IPS-15b (cell line): ENCODE results near the gene MIA.

Experiments
- H3K27me3 ChIP-seq: one replicate; pipeline ENCODE4 v1.6.1; 2013; ENCODE audit warnings: low read length; ENCODE audit not compliant: control insufficient read depth, insufficient read depth
- H3K36me3 ChIP-seq: one replicate; pipeline ENCODE4 v1.6.1; 2013; ENCODE audit warnings: low read length; ENCODE audit not compliant: control insufficient read depth, insufficient read depth
- H3K4me1 ChIP-seq: one replicate; pipeline ENCODE4 v1.6.1; 2013; ENCODE audit warnings: mild to moderate bottlenecking, low read length; ENCODE audit not compliant: control insufficient read depth, insufficient read depth
- H3K4me3 ChIP-seq: one replicate; pipeline ENCODE4 v1.5.1; 2013; ENCODE audit warnings: low read depth, low read length
- H3K9ac ChIP-seq: one replicate; pipeline ENCODE4 v1.6.1; 2013; ENCODE audit warnings: low read depth, mild to moderate bottlenecking, low read length
- H3K9me3 ChIP-seq: one replicate; pipeline ENCODE4 v1.6.1; 2013; ENCODE audit warnings: mild to moderate bottlenecking, low read length; ENCODE audit not compliant: control insufficient read depth, insufficient read depth

The MIA gene

DNA sequence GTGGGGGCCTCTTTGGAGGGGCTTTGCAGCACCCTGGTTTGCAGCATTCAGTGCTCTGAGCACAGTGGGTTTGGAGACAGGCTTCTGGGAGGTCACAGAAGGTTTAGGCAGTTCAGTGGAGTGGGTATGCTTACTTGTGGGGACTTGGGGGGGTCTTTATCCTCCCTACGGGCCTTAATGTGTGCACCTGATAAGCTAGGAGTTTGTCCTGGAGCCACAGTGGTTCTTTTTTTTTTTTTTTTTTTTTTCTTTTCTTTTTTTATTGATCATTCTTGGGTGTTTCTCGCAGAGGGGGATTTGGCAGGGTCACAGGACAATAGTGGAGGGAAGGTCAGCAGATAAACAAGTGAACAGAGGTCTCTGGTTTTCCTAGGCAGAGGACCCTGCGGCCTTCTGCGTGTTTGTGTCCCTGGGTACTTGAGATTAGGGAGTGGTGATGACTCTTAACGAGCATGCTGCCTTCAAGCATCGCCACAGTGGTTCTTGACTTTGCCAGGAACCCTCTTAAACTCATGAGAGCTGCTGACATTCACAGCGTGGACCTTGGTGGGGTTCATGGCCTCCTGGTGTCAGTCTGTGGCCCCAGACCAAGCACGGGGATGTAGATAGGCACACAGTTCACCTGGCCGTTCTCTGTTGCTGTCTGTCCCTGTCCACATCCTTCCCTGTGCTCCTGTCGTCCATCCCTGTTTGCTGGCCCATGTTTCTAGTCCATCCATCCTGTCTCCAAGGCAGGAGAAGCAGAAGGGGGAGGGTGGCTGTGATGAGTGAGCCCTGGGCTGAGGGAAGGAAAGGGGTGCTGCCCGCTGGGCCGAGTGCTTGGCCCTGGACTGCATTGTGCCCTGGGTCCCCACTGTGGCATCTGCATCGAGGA lies 26.3 kb downstream of the MIA start:
- peaks cover 29% of the 10 kb centered on the region for H3K4me1 ChIP-seq
- peak overlapping the region; percentile 32 for H3K4me3 ChIP-seq
- H3K9ac ChIP-seq = no peak overlapping the region
- peaks cover 43% of the 10 kb centered on the region for H3K36me3 ChIP-seq
- H3K9me3 ChIP-seq = no peaks in the 10 kb centered on the region
- no peaks in the 10 kb centered on the region for H3K27me3 ChIP-seq

DNA sequence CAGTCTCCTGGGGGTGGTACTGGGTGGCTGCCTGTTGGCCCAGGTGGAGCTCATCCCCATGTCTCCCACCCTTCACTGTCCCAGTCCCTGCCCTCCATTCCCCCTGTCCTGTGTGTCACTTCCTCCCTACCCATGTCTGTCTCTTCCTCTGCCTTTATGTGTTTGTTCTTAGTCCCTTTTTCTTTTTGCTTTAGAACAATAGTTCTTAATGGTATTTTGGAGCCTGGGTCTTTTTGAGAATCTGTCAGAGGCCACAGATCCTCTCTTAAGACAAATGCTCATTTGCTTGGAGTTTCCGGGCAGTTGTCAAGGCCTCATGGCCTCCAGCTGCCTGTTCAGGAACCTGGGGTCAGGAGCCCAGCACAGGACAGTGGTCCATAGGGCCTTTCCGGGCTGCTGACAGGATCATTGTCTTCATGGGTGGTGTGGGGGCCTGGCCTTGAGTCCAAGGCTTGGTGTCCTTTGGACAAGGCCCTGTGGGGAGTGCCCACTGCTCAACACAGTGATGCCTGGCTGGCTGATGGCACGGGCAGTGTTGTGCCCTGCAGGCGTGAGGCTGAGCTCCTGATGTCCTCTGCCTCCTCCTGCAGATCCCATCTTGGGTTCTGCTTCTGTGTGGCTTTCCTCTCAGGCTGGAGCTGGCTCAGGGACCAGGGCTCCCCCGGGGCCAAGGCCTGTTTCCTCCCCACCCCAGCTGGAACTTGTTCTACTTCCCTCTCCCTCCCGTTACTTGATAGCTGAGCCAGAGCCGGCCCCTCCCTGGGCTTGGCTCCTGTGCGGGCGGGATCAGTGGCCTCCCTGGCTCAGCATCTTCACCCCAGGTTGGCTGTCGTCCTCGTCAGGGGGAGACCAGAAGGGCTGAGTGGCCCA lies 27.2 kb downstream of the MIA start:
- Histone ChIP-seq H3K36me3 (peaks cover 49% of the 10 kb centered on the region), H3K9ac (no peak overlapping the region), H3K27me3 (no peaks in the 10 kb centered on the region), H3K4me3 (peak overlapping the region; percentile 18), H3K9me3 (no peaks in the 10 kb centered on the region), H3K4me1 (peaks cover 34% of the 10 kb centered on the region)

DNA sequence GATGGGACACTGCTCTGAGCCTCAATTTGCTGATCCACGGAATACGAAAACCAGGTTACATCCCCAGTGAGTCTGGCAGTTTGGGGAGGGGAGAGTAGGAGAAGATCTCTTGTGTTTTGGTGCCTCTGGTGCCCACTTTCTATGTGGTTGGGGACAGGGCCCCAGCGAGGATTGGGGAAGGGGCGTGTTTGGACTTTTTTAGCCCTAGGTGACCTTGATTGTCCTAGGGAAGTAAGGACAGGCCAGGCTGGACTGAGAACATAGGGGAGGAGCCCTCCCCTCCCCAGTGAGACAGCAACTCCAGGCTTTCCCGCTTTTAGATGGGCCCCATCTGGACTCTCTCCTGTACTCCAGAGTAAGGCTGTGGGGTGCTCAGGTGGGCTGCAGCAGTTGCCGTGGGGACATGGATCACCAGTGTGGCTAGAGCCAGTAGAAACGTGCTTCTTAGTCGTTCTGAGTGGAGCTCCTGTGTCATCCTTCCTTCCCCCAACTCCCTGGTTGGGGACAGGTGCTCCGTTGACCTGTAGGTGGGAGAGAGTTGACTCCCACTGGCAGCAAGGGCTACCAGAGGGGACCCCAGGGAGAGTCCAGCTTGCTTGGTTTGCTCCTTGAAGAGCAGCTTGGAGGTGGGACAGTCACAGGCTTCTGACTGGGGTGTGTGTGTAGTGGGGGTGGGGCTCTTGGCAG lies 28.0 kb downstream of the MIA start:
- Histone ChIP-seq H3K4me1 (peaks cover 35% of the 10 kb centered on the region), H3K9ac (peak overlapping the region; percentile 47), H3K27me3 (no peaks in the 10 kb centered on the region), H3K9me3 (no peaks in the 10 kb centered on the region), H3K36me3 (peaks cover 56% of the 10 kb centered on the region), H3K4me3 (peak overlapping the region; percentile 18)

DNA sequence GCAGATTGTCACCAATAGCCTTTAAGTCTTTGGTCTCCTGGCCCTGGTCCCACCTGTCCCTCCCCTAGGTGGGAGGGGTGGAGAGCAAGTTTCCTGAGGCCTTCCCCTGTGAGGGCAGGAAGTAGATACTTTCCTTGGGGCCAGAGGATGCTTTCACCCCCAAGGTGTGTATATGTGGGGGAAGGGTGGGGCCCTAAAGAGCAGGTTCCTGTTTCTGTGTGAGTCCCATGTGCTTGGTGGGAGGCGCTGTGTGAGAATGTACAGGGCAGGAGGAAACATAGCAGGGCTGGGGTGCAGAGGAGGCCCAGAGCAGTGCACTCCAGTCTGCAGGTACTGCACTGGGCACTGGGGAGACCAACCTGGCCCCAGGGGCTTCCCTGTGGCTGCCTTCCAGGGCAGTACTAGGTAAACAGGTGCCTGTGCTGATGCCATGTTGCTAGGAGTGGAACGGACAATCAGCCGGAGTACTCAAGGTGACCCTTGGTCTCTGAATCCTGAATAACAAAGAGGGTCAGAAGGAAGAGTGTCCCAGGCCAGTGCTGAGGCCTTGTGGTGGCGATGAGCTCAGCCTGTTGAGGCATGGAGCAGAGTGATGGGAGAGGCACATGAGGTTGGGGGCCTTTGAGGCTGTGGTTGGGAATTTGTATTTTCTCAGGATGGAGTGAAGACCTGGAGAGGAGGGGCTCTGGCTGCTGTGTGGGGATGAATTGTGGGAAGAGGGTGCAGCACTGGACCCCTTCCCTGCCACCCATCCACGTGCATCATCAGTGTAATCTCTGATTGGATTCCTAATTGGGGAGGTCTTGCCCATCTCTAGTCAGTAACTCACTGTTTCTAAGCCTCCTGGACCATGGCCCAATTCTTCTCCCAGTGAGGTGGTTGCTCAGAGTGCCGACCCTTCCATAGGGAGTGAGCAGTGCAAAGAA lies 28.8 kb downstream of the MIA start:
- H3K27me3 ChIP-seq = no peaks in the 10 kb centered on the region
- H3K9ac ChIP-seq = peak overlapping the region; percentile 47
- peaks cover 60% of the 10 kb centered on the region for H3K36me3 ChIP-seq
- H3K4me1 ChIP-seq = peaks cover 35% of the 10 kb centered on the region
- peak overlapping the region; percentile 18 for H3K4me3 ChIP-seq
- no peaks in the 10 kb centered on the region for H3K9me3 ChIP-seq

DNA sequence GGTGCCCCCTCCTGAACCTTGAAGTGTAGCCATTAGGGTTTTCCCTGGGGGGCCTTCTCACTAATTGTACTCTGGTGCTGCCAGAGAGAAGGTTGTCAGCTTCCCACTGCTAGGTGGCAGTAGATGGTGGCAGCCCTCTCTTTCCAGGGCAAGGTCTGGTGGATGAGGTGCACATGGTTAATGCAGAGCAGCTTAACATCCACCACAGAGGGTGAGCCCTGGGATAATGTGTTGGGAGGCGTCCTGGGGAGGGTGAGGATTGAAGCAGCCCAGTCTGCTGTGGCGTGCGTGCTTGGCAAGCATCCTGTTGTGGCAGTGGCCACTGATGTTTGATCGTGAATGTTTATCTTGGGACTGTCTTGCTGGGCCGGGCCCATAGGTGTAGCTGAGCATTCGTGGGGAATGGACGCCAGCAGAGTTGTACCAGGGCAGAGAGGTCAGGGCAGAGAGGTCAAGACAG lies 29.5 kb downstream of the MIA start:
- no peak overlapping the region for H3K4me3 ChIP-seq
- H3K9ac ChIP-seq = no peak overlapping the region
- H3K9me3 ChIP-seq = no peaks in the 10 kb centered on the region
- no peaks in the 10 kb centered on the region for H3K27me3 ChIP-seq
- H3K4me1 ChIP-seq = peaks cover 35% of the 10 kb centered on the region
- H3K36me3 ChIP-seq = peaks cover 65% of the 10 kb centered on the region

DNA sequence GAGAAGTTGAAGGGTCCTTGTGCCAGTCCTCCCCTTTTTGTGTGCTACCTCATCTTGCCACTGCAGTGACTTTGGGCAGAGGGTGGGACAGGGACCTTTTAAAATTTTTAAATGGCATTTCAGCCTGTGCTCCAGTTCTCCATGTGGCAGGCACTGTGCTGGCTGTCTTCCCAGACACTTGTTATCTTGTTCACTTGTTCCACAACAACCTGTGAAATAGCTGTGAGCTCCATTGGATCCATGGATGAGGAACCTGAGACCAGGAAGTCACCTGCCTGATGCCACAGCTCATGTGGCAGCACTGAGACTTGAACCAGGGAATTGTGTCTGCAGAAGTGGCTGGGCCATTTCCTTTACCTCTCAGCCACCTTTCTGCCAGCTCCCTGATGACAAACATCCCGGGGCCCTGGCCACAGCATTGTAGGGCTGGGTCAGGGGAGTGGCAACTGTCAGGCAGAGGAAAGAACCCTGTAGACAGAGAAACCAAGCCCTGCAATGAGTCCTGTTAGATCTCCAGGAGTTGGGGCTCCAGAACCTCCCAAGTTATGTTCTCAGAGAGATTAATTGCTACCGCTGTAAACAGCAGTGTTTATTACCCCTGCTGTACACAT lies 30.0 kb downstream of the MIA start:
- Histone ChIP-seq H3K4me3 (no peak overlapping the region), H3K9me3 (no peaks in the 10 kb centered on the region), H3K27me3 (no peaks in the 10 kb centered on the region), H3K36me3 (peaks cover 63% of the 10 kb centered on the region), H3K4me1 (peaks cover 38% of the 10 kb centered on the region), H3K9ac (peak overlapping the region; percentile 29)

DNA sequence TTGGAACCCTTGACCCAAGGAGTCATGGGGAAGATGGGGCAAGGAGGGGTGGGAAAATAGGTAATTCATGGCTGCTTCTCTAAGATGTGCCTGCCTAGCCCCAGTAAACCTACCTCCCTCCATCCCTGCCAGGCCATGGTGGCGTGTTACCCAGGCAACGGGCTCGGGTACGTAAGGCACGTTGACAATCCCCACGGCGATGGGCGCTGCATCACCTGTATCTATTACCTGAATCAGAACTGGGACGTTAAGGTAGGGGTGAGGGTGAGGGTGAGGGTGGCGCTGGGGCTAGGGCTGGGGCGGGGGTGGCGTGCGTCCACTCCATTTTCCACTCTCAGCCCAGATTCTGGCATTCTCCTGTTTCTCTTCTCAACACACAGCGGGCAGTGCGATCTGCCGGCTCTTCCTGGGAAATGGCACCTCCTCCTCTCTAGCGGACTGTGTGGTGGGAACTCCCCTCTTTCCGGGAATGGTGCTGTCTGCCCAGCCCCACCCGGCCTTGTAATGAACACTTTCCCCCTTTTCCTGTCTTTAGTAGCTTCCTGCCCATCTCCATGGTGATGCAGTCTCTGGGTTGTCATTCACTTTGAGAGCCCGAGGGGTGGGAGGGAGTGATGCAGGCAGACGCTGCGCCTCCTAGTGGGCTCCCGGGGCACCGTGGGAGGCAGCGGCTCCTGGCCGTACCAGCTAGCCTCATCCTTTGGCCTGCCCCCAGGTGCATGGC lies 31.3 kb downstream of the MIA start:
- Histone ChIP-seq H3K36me3 (peaks cover 53% of the 10 kb centered on the region), H3K27me3 (peaks cover under 1% of the 10 kb centered on the region), H3K9ac (no peak overlapping the region), H3K4me3 (peak overlapping the region; percentile 31), H3K4me1 (peaks cover 38% of the 10 kb centered on the region), H3K9me3 (no peaks in the 10 kb centered on the region)

DNA sequence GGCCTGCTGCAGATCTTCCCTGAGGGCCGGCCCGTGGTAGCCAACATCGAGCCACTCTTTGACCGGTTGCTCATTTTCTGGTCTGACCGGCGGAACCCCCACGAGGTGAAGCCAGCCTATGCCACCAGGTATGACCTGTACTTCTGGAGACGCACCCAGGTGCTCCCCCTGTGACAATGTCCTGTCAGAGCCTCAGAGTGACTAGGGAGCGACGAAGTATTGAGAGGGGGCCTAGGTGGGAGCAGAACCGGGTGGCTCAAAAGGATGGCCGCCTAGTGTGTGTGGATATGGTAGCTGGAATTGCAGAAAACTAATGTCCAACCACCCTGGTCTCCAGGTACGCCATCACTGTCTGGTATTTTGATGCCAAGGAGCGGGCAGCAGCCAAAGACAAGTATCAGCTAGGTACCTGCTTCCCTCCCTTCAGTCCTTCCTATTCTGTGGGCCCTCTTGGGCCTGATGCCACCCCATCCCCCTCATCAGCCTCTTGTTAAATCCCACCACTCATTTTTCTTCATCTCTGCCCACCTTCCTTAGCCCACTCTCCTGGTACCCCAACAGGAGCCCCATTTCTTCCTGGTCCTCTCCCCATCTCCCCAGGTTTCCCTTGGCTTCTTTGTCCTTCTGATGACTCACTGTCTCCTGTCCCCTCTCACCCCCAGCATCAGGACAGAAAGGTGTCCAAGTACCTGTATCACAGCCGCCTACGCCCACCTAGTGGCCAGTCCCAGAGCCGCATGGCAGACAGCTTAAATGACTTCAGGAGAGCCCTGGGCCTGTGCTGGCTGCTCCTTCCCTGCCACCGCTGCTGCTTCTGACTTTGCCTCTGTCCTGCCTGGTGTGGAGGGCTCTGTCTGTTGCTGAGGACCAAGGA lies 32.1 kb downstream of the MIA start:
- H3K4me3 ChIP-seq = no peak overlapping the region
- no peaks in the 10 kb centered on the region for H3K9me3 ChIP-seq
- H3K36me3 ChIP-seq = peaks cover 47% of the 10 kb centered on the region
- peaks cover 2% of the 10 kb centered on the region for H3K27me3 ChIP-seq
- peaks cover 34% of the 10 kb centered on the region for H3K4me1 ChIP-seq
- no peak overlapping the region for H3K9ac ChIP-seq

DNA sequence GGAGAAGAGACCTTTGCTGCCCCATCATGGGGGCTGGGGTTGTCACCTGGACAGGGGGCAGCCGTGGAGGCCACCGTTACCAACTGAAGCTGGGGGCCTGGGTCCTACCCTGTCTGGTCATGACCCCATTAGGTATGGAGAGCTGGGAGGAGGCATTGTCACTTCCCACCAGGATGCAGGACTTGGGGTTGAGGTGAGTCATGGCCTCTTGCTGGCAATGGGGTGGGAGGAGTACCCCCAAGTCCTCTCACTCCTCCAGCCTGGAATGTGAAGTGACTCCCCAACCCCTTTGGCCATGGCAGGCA lies 32.7 kb downstream of the MIA start:
- peaks cover 43% of the 10 kb centered on the region for H3K36me3 ChIP-seq
- peaks cover 31% of the 10 kb centered on the region for H3K4me1 ChIP-seq
- H3K9me3 ChIP-seq = no peaks in the 10 kb centered on the region
- H3K27me3 ChIP-seq = peaks cover 8% of the 10 kb centered on the region
- H3K4me3 ChIP-seq = no peak overlapping the region
- H3K9ac ChIP-seq = no peak overlapping the region
